ENCODE measurements around the gene BCAS3. TPM values are rescaled to one million over a fixed set of nuclear protein-coding genes. Genes with fewer than 3 reads are reported as not detected.

The BCAS3 gene
- total RNA-seq, 2 donors from 2014 or later = 28.0 to 37.7 TPM

GRCh38 chr17:61318684-61319098 is 641.0 kb downstream of the BCAS3 start:
- Histone ChIP-seq H3K9ac (ENCODE audit: extremely low read depth, low read length, poor library complexity, severe bottlenecking) (no peak overlapping the region), H3K36me3 (ENCODE audit: control insufficient read depth, insufficient read depth, low read length) (no peaks in the 10 kb centered on the region), H3K27ac (ENCODE audit: low read depth, low read length) (no peak overlapping the region), H3K9me3 (ENCODE audit: control insufficient read depth, low read length) (no peaks in the 10 kb centered on the region), H3K27me3 (ENCODE audit: control insufficient read depth, insufficient read depth, low read length, poor library complexity, severe bottlenecking) (no peaks in the 10 kb centered on the region), H3K4me1 (ENCODE audit: control insufficient read depth, insufficient read depth, low read length) (no peaks in the 10 kb centered on the region), H3K4me3 (ENCODE audit: low read length) (no peak overlapping the region)
- no peak for DNase-seq
- Mint-ChIP-seq H3K36me3 (ENCODE audit: low read depth) (no peaks in the 10 kb centered on the region), H3K27ac (no peak overlapping the region), H3K4me1 (peaks cover 18% of the 10 kb centered on the region), H3K27me3 (ENCODE audit: insufficient read depth) (peaks cover 9% of the 10 kb centered on the region), H3K4me3 (no peak overlapping the region), H3K9me3 (no peaks in the 10 kb centered on the region)
- WGBS, 2 experiments (ENCODE audit: insufficient coverage in 1 of 2, insufficient read length in 1 of 2) = 83 to 93% methylated on average over 4 to 5 of the region's 5 CpGs
- no peak for TF ChIP-seq CTCF (conservative IDR thresholded peaks at IDR 0.05)

GRCh38 chr17:61321344-61321743 is 643.7 kb downstream of the BCAS3 start:
- peaks cover 19% of the 10 kb centered on the region for H3K4me1 Mint-ChIP-seq
- no peak for DNase-seq

GRCh38 chr17:61322325-61323002 is 644.8 kb downstream of the BCAS3 start:
- Histone ChIP-seq H3K36me3 (ENCODE audit: control insufficient read depth, insufficient read depth, low read length) (no peaks in the 10 kb centered on the region), H3K9ac (ENCODE audit: extremely low read depth, low read length, poor library complexity, severe bottlenecking) (no peak overlapping the region), H3K9me3 (ENCODE audit: control insufficient read depth, low read length) (no peaks in the 10 kb centered on the region), H3K4me3 (ENCODE audit: low read length) (no peak overlapping the region), H3K27me3 (ENCODE audit: control insufficient read depth, insufficient read depth, low read length, poor library complexity, severe bottlenecking) (no peaks in the 10 kb centered on the region), H3K27ac (ENCODE audit: low read depth, low read length) (no peak overlapping the region), H3K4me1 (ENCODE audit: control insufficient read depth, insufficient read depth, low read length) (peaks cover 5% of the 10 kb centered on the region)
- no peak overlapping the region for H3K4me3 Mint-ChIP-seq
- peaks cover 2% of the 10 kb centered on the region for H3K27me3 Mint-ChIP-seq (ENCODE audit: insufficient read depth)
- no peak for DNase-seq
- no peak overlapping the region for H3K27ac Mint-ChIP-seq
- H3K4me1 Mint-ChIP-seq = peaks cover 19% of the 10 kb centered on the region
- TF ChIP-seq CTCF (conservative IDR thresholded peaks at IDR 0.05) = no peak
- no peaks in the 10 kb centered on the region for H3K9me3 Mint-ChIP-seq
- no peaks in the 10 kb centered on the region for H3K36me3 Mint-ChIP-seq (ENCODE audit: low read depth)
- 72 to 80% methylated on average over 3 to 4 of the region's 4 CpGs for WGBS, 2 experiments (ENCODE audit: insufficient coverage in 1 of 2, insufficient read length in 1 of 2)

More at GRCh38 chr17:61321344-61321743, 643.7 kb downstream of the BCAS3 start:
- Mint-ChIP-seq H3K9me3 (no peaks in the 10 kb centered on the region), H3K27me3 (ENCODE audit: insufficient read depth) (peaks cover 6% of the 10 kb centered on the region), H3K27ac (no peak overlapping the region), H3K4me3 (no peak overlapping the region), H3K36me3 (ENCODE audit: low read depth) (no peaks in the 10 kb centered on the region)
- H3K36me3 ChIP-seq (ENCODE audit: control insufficient read depth, insufficient read depth, low read length) = no peaks in the 10 kb centered on the region
- no peak overlapping the region for H3K27ac ChIP-seq (ENCODE audit: low read depth, low read length)
- no peaks in the 10 kb centered on the region for H3K9me3 ChIP-seq (ENCODE audit: control insufficient read depth, low read length)
- no peak overlapping the region for H3K9ac ChIP-seq (ENCODE audit: extremely low read depth, low read length, poor library complexity, severe bottlenecking)
- TF ChIP-seq CTCF (conservative IDR thresholded peaks at IDR 0.05) = no peak
- H3K4me1 ChIP-seq (ENCODE audit: control insufficient read depth, insufficient read depth, low read length) = peaks cover 5% of the 10 kb centered on the region
- no peaks in the 10 kb centered on the region for H3K27me3 ChIP-seq (ENCODE audit: control insufficient read depth, insufficient read depth, low read length, poor library complexity, severe bottlenecking)
- 86 to 94% methylated on average over 5 to 6 of the region's 6 CpGs for WGBS, 2 experiments (ENCODE audit: insufficient coverage in 1 of 2, insufficient read length in 1 of 2)
- H3K4me3 ChIP-seq (ENCODE audit: low read length) = no peak overlapping the region
